GM12801 (cell line): ENCODE data around the gene LMO1.

Source experiments
- TF ChIP-seq, protein P1 (sequence below): IDR thresholded peaks from one replicate; pipeline ENCODE4 v1.5.1; 2011; ENCODE audit warnings: control low read depth; ENCODE audit not compliant: insufficient read length; ENCODE audit errors: extremely low read depth

The LMO1 gene

DNA sequence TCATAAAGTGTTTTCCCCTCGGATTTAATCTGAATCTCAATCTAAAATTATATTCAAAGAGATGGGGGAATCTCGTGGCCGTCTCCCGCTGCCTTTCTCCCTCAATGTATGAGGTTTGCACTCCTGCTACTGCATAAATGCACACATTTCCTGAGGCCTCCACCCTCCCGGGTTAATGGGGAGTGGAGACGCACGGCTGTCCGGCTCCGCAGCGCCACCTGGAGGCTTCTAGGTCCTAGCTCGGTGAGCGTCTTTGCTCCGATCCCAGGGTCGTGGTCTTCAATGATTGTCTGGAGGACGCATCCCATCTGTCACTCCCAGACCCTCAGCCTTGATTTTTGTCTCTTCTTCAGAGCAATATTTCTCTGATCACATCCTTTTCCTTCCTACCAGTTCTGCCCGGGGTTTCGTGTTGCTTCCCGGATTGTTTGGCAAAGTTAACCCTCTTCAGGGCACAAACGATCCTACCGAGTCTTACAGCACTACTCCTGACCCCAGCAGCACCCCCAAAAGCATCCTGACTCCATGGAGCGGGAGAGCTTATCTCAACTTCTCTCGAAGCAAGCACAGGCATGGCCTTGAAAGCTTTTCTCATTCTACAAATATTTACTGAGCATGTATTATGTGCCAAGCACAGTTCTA is at the start of gene LMO1:
LMO1 (minus strand) TSS at position 110 of the 642 bp plus-strand sequence. CDS start 516 bp downstream, outside the sequence.
- TF ChIP-seq, protein P1, sequence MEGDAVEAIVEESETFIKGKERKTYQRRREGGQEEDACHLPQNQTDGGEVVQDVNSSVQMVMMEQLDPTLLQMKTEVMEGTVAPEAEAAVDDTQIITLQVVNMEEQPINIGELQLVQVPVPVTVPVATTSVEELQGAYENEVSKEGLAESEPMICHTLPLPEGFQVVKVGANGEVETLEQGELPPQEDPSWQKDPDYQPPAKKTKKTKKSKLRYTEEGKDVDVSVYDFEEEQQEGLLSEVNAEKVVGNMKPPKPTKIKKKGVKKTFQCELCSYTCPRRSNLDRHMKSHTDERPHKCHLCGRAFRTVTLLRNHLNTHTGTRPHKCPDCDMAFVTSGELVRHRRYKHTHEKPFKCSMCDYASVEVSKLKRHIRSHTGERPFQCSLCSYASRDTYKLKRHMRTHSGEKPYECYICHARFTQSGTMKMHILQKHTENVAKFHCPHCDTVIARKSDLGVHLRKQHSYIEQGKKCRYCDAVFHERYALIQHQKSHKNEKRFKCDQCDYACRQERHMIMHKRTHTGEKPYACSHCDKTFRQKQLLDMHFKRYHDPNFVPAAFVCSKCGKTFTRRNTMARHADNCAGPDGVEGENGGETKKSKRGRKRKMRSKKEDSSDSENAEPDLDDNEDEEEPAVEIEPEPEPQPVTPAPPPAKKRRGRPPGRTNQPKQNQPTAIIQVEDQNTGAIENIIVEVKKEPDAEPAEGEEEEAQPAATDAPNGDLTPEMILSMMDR, result no peak

DNA sequence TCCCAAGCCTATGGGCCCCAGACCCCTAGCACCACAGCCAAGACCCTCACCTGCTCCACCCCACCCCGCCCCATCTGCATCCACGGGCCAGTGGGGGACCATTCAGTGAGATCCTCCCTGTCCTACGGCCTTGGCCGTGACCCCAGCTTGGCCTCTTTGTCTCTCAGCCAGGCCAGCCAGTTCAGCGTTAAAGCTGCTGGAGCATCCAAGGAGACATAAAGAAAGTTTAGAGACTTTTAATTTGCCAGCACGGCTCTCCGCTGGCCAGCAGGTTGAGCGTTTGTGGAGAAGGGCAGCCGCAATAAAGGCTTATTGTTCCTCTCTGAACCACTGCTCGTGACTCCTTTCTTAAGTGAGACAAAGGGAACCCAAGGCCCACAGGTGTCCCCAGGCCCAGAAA is 49.3 kb upstream of the LMO1 start:
- TF ChIP-seq, protein P1, result no peak

DNA sequence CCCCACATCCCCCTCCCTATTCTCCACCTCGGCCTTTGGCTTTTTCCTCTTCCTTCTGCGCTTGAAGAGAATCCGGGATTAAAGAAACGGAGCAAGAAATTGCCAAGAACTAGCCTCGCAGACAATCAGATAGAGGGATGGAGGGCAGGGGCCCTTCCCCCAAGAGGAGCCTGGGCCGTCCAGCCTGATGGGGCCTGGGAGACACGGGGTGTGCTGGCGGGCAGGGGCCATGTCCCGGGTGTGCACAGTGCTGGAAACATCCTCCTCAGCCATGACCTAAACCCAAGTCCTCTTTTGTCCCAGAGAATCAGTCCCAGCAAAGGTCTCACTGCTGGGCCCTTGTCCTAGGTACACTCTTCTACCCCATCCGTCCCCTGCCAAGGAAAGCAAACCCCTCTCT is 47.7 kb upstream of the LMO1 start:
- TF ChIP-seq, protein P1, result no peak

DNA sequence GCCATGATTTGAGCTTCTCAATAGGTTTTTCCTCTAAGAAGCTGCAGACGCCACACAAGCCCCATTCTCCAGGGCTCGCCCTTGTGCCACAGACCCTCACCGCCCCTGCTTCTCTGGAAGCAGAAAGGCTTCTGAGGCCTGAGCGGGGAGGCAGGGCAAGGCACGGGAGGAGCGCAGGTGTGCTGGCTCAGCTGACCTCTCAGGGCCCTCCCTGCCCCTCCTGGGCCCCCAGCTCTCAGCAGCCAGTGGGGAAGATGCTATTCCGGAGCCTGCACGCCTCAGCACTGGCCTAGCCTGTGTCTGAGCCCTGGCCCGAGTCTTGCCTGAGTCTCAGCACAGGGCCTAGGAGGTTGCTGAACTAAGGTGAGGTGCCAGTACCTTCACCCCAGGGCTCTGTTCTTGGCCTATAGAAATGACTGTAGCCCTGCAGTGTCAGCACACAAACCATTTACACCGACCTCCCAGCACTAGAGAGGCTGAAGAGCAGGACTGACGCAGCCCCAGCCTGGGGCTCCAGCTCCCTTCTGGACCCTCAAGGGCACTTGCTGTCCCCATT is 47.1 kb upstream of the LMO1 start:
- TF ChIP-seq, protein P1, result no peak

DNA sequence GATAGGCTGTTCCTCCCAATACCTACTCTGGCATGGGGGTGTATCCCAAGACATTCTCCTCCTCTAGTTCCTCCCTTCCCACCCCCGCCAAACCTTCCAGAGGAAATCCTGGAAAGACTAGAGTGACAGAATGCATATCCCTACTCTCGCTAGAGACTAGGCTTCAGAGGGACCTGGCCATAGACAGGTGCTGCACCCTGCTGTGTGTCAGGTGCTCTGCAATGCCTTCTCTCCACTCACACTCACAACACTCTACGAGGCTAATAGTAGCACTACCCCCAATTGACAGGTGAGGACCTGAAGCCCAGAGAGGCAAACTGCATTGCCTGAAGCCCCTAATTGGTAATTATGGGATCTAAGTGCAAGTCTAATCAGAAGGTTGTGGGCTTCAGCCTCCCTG is 46.2 kb upstream of the LMO1 start:
- TF ChIP-seq, protein P1, result no peak

DNA sequence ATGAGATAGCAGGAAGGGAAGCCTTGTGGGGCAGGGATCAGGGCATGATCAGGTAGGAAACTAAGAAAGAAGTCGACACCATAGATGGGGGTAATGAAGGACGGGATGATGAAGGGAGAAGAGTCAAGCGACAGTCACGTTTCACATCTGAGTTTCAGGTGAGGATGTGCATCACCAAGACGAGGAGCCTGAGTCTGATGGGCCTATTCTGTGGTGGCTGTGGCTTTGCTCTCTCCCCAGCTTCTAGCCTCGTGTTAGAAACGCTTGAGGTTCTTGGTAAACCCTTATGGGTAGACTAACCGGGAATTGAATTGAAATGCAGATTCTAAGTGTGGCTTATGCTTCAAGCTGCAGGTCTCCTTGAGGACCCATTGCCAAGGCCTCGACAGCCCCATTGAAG is 45.6 kb upstream of the LMO1 start:
- TF ChIP-seq, protein P1, result no peak

DNA sequence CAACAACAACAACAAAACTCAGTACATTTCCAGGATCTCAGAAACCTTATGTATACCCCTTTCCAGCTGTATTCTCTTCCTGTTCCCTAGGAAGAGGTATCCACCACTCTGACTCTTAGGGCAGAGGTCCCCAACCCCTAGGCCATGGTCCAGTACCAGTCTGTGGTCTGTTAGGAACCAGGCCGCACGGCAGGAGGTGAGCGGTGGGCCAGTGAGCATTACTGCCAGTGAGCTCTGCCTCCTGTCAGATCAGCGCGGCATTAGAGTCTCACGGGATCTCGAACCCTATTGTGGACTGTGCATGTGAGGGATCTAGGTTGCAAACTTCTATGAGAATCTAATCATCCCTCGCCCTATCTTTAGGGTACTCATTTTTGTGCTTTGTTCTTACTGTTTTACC is 43.9 kb upstream of the LMO1 start:
- TF ChIP-seq, protein P1, result no peak
